DND-41 (cell line): ENCODE measurements around the gene PTPN21.

Experiments
- CTCF ChIP-seq: IDR thresholded peaks from 2 replicates; pipeline ENCODE4 v1.5.1; 2012; ENCODE audit warnings: borderline replicate concordance, low read length, moderate library complexity, mild to moderate bottlenecking; ENCODE audit not compliant: poor library complexity, severe bottlenecking; ENCODE audit errors: extremely low read depth
- EZH2 ChIP-seq: IDR thresholded peaks from 3 replicates; pipeline ENCODE4 v1.6.1; 2012; ENCODE audit warnings: borderline replicate concordance, low read depth, mild to moderate bottlenecking, moderate library complexity, low read length, inconsistent platforms; ENCODE audit not compliant: severe bottlenecking

- TF ChIP-seq CTCF = no peak
- no peak for TF ChIP-seq EZH2
Observed at GRCh38 chr14:88482524-88482923, 72.3 kb downstream of the PTPN21 start.
